Stimulated activated CD8-positive, alpha-beta memory T cell treated with anti-CD3 and anti-CD28 coated beads, Interleukin-12 subunit alpha, Interleukin-12 subunit beta, amount 100 ng/mL, for 1 hour (primary cell): ENCODE data around the gene TMEM240.
A peak's percentile ranks its signal among the peaks of the same experiment; 100 is the strongest.

Experiments used
- DNase-seq: peaks from one replicate; pipeline ENCODE4 v3.0.0-alpha.2; 2020; ENCODE audit warnings: low read depth

Gene TMEM240

DNA sequence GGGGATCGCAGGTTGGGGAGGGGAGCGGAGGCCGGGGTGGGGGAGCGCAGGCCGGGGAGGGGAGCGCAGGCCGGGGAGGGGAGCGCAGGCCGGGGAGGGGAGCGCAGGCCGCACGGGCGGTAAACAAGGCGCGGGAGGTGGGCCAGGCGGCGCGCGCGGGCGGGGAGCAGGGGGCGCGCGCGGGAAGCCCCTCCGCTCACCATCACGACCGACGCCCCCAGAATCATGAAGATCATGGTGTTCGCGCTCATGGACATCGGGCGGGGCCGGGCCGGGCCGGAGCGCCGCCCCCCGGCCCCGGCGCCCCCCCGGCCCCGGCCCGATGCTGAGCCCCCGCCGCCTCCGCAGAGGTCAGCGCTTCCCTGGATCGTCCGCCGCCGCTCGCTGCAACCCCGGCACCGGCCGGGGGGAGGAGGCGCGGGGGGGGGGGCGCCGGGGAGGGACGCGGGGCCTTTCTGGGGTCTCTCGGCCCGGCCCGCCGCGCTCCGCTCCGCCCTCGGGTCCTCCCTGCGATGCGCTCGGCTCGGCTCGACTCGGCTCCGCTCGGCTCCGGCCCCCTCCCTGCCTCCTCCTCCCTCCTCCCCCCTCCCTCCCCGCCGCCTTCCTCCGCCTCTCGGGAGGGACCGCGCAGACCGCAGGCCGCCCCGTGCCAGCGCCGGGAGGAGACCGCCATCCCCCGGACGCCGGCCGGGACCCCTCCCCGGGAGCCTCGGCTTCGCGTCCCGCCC, at the start of gene TMEM240:
TSS of gene TMEM240 (minus strand) at position 535 of the 728 bp plus-strand sequence. CDS start at position 257, 278 bp downstream.
- DNase-seq: peak; percentile 16

DNA sequence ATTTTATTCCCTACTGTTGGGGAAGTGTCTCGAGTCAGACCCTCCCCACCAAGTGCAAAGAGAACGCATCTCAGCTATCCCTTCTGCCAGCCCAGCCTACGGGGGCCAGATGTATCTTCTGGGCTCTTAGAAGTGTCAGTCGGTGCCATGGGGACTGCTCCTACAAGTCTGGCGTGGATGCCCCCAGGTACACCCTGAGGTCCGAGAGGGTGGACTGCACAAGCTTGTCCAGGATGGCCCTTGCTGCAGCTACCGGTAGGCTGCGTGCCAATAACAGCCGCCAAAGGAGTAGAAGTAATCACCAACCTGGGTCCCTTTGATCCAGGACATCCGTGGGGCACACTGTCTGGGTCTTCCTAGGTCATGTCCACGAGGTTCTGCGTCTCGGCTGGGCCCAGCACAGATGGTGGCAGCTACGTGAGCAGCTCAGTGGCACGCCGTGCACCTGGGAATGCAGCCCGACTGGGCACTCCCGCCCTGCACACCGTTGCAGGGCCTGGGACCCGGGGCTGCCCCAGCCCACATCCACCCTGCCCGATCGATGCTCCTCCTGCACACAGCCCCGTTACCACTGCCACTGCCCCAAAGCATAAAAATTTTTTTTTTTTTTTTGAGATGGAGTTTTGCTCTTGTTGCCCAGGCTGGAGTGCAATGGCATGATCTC, 43.1 kb upstream of the TMEM240 start:
- DNase-seq: no peak

DNA sequence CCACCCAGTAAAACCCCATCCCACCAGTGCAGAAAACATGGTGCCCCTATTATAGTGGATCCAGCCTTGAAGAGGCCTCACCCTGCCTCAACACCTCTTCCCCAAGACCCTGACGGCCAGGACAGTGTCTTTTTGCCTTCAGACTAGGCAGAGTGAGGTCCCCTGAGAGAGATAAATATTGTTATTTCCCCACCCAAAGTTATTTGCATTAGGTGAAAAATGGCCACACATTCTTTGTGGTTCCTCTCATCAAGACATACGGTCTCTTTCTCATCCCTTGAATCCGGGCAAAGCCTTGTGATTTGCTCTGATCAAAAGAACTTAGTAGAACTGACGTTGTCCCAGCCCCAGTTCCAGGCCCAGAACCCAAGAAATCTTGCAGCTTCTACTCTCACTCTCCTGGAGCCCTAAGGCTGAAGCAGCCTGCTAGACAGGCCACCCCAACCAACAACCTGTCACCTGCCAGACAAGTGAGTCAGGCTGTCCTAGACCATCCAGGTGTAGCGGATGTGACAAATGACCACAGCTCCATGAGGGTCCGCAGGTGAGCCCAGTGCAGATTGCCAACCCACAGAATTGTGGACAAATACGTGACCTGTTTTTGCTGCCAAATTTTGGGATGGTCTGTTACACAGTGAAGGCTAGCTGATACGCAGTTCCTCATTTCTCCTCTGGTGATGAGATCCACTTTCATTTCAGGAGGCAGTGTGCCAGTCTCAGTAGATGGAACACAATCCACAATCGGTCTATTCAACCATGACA, 42.3 kb upstream of the TMEM240 start:
- DNase-seq: no peak

DNA sequence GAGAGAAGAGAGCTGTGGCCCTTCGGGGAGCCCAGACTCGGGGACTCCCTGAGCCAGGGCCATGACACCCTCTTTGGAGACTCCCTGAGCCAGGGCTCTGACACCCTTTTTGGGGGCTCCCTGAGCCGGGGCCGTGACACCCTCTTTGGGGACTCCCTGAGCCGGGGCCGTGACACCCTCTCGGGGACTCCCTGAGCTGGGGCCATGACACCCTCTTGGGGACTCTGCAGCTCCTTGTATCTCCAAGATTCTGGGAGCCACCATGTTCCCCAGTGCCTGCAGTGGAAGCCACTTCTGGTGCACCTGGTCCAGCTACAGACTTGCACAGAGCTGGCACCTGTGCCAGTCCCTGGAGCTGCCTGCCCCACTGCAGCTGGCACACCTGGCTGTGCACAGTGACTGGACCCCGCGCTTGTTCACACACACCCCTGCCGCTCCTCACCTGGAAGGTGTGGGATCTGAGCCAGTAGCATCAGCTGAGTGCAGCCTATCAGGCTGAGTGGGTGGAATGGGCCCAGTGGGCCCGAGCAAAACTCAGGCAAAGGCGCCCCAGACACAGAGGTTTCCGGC, 38.0 kb upstream of the TMEM240 start:
- no peak for DNase-seq

DNA sequence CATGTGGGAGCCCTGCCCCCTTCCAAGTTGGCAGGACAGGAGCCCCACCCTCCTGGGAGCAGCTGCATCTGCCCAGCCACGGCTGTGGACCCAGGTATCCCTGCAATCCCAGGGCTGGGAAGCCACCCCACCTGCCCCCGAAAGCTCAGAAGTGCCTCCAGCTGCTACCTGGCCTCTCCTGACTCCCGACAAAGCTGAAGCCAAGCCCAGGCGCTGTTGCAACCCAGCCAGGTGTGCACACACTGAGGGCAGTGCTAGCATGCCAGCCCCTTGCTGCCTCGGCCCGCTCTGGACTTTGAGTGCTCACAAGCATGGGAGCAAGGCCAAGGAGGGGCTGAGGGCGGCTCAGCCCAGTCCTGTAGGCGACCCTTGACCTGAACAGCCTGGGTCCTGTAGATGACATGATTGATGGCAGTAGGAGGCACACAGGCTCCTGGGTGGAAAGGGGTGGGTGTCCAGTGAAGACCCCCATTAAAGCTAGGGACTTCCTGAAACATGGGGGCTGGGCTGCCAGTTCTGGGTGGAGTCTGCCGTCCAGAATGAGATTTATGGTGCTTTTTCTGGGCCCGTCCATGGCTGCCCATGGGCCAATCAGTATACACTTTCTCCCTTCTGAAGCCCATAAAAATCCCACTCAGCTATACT, 37.1 kb upstream of the TMEM240 start:
- no peak for DNase-seq

DNA sequence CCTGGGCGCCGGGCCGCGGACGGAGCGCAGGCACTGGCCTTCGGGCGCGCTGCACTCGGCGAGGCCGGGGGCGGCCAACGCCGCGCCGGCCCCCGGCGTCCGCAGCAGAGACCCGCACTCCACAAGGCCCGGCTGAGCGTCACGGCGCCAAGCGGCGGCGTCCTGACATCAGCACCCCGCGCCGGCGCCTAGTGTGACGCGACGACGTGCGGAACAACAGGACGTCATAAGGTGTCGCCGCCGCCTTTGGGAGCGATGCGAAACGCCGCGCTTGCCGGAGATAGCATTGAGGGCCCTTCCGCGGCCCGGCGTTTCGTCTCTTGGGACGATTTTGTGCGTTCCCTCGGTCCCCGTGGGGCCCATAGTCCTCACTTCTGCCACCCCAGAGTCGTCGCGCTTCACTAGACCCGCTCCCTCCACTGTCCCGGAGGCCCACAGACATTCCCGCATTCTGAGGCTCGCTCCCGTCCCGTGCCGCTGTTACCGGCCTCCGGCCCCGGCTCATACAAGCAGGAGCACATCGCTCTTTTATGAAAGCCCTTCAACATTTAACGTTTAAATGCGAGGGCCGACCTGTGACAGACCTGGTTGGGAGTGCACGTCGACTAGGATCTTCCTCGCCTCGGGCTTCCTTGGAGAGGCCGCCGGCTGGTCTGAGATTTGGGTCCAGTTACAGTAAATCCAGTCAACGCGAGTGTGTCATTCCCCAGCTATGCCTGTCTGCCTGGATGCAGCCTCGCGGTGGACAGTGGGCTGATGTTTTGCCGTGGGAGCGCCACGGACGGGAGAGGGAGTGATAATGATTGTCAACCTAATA, 34.5 kb upstream of the TMEM240 start, which contains the start of gene SSU72:
TSS of gene SSU72 (minus strand) at position 143 of the 817 bp plus-strand sequence. CDS start 306 bp downstream, outside the sequence.
- peak; percentile 90 for DNase-seq

DNA sequence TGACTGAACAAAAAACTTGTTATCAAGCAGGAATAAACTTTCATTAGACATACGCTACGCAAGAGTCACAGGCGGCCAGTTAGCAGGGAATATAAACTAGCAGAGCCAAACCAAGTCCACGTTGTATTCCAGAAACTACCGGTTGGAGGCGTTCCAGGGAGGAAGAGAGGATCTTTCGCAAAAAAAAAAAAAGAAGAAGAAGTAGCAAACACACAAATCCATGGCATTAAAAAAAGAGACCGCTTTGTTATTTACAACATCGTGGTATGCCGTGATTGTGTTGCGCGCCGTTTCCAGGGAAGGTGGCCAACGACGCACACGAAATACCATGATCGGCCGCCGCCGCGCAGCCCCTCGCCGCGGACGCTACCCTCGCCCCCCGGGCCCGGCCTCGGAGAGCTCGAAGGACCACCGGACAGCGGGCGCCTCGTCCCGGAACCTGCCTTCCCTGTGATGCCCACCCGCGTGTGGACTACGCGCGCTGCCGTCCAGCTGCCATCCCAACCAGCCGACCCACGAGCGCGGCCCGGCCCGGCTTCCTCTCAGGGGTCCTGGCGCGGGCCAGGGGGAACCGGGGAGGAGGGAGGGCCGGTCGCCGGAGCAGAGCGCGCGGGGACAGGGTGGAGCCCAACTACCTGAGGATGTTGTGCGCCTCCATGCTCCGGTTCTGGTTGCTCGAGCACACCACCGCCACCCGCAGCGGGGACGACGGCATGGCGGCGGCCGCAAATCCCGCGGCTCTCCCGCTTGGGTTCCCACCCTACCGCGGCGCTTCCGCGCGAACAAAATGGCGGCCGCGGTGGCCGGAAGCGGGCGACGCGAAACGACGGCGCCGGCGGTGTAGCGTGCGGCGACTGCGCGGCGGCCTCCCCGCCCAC, 33.7 kb upstream of the TMEM240 start:
- DNase-seq: peak; percentile 44

DNA sequence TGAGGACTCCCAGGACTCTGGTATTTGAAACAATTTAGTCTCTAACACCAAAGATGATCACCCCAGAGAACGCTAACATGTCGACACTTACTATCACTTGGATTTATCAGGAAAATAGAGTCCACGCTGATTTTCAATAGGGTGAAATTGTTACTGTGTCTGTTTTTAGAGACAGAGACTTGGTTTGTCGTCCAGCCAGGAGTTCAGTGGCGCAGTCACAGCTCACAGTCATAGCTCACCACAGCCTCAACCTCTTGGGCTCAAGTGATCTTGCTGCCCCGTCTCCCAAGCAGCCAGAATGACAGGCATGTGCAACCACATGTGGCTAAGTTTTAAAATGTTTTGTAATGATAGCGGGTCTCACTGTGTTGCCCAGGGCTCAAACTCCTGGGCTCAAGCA, 28.9 kb upstream of the TMEM240 start:
- no peak for DNase-seq

DNA sequence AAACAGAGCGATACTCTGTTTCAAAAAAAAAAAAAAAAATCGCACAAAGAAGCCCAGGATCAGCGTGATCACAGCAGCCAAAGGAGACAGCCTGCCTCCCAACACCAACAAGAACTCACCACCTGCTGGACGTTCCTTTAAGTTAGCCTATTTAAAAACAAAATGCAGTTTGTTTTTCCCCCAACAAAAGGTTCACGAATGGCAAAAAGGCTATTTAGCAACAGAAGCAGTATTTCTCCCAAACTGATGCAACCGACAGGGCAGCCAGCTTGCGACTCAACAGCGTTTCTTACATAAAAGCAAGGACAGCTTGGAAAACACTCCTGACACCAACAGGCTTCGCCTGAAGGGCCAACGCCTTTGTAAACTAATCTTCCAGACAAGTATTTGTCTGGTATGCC, 27.5 kb upstream of the TMEM240 start:
- no peak for DNase-seq

DNA sequence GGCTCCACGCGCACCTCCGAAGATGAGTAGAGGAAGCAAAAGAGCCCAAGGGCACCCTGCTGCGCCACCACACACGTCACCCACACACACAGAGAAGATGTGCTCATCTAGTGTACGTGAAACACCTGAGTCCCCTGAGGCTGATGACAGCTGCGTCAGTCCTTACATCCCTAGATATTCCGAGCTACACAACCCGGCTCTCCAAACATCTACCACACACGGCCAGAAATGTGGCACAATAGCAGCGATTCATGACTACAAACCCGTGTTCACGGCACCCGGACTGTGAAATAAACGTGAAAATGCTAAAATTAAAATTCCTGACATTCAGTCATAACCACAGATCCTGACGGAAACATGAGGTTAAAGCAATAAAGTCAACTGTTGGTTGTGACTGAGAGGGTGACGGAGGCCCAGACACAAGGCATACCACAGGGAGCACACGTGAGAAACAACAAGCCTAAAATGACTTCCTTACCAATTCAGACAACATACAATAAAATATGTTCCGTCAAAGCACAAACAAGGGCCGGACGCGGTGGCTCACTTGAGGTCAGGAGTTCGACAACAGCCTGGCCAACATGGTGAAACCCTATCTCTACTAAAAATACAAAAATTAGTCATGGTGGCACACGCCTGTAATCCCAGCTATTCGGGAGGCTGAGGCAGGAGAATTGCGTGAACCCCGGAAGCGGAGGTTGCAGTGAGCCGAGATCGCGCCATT, 26.9 kb upstream of the TMEM240 start:
- DNase-seq: no peak

DNA sequence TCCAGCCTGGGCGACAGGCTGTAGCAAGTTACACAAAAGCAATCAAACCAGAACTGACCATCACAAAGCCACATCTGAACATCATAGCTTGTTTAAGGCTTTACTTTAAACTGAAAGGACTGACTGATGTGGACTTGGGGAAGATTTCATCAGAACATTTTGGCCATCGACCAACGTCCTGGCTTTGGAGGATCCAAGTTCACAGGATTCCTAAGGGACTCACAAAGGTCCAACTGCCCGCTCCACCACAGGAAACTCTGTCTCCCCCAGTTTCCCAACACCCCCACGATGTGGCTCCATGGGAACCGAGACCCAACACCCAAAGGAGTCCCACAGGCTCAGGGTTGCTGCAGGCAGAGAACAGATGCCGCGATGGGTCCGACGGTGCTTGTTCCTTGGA, 24.9 kb upstream of the TMEM240 start:
- no peak for DNase-seq

DNA sequence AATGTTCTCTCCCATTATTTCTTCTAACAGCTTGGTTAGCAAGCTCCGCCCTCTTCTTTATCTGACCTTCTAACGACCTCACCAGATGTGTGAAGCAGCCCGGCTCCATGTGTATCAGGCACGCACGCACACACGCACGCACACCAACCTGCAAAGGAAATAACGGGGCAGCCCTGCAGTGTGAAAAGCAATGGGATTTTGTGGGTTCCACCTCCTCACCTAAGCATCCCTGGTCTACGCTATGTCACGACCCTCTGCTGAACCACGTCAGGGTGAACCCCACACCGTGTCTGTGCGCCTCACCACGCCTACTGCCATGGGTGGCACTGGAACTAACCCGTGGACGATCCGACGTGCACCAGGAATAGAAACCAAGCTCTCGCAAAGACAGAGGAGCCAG, 23.8 kb upstream of the TMEM240 start:
- DNase-seq: no peak

DNA sequence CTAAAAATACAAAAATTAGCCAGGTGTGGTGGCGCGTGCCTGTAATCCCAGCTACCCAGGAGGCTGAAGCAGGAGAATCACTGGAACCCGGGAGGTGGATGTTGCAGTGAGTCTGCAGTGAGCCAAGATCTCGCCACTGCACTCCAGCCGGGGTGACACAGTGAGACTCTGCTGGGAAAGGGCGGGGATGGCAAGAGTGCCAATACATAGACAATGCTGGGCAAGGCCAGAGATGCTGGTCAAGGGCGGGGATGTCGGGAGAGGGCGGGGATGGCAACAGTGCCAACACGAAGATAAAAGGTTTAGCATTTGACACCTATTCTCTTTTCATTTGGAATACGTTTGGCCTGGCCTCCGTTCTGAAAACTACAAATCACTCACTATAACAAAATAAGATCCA, 23.3 kb upstream of the TMEM240 start:
- no peak for DNase-seq

DNA sequence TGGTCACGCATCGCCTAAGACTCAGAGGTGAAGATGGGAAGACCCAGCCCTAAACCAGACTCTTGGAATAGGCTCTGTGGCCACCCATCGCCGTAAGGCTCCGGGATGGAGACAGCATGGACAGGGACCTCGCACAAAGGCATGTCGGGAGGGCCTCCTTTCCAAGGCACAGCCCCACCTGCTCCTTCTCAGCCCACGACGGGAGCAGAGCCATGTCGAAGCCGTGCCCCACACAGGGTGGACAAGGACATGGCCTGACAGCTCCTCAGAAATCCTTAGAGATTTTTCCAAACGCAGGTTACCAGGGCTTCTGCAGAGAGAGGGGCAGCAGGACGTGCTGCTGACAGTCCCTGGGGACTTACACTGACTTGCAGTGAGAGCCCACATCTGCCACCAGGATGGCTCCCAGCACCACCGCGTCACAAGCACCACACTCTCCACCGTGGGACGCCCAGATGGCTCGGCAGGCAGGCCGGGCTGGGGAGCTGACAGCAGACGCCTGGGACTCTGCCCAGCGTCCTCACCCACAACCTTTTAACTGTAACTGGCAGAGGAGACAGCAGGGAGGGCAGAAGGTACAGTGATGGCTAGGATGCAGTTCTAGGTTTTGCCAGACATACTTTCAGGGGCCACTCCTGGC, 22.3 kb upstream of the TMEM240 start:
- no peak for DNase-seq

DNA sequence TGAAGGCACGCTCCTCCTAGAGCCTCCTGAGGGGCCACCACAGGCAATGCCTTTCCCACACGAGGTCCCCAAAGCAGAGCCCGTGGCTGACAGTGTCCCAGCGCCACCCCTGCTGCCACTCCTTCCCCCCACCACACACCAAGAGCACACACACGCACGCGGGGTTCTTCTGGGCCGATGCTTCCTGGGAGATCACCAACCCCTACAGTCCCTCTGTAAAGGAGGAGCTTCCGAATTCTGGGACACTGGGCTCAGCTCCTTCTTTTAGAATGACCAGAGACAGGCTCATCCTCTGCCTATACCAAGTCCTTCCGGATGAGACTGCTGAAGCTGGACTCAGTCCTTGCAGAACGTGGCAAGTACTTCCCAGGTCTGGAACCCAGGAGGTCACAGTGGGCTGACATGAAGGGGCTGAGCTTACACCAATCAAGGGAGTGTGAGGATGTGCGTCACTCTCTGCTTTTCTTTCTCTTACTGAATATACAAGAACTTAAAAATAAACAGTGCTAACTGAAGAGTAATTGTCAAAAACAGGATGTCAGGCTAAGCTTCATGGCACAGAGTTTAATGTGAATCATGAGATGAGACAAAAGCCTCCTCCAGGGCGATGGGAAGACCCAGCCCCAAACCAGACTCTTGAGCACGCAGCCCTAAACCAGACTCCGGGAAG, 21.5 kb upstream of the TMEM240 start:
- DNase-seq: no peak

DNA sequence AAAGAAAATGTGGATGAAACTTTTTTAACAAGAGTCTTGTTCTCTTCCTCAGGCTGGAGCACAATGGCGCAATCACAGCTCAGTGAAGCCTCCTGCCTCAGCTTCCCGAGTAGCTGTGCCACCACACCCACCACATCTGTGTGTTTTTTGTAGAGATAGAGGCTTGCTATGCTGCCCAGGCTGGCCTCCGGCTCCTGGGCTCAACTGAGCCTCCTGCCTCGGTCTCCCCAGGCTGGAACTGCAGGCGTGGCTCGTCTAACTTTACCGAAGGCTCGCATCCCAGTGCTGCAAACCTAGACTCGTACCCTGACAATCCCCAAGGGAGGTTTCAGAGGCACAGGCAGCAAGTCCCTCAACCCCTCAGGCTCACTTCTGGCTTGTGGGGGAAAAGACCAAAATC, 19.8 kb upstream of the TMEM240 start:
- no peak for DNase-seq

DNA sequence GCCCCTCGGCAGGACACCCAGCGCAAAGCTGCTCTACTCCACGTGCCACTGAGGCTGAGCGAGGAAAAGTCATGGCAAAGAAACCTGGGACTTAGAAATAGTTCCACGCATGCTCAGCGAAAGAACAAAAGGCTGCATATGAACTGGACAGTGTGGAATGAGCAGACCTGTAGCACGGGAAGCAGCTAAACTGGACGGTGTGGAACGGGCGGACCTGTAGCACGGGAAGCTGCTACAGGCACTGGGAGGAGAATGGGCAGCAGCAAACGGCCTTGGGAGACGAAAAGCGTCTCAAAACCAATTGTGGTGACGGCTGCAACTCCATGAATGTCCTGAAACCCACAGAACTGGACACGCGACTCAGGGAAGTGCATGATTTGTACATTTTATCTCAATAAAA, 18.6 kb upstream of the TMEM240 start:
- DNase-seq: no peak

DNA sequence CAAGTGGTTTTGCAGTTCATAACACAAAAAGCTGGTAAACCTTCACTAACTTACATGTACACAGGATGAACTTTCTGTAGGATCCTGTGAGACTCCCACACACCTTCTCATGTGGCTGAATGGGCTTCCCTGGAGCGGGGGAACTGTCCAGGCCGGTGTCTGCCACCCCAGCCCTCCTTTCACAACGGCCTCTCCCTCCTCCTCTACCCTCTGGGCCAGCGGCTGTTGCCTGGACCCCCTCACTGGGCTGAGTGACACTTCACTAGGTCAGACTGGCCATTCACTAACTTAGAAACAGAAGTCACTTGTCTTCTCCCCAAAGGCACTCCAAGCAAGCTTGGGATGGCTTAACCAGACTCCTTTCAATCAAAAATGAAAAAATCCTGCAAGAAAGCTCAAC, 18.2 kb upstream of the TMEM240 start:
- no peak for DNase-seq
